Measurements from ENCODE around the gene ASB4.
"Not testable (repeated sequence)": the region's sequence is repeated elsewhere in the genome, so short reads cannot be mapped to it uniquely, and the experiment has no call there.

ASB4 gene

GRCh38 chr7:95485391-95486123 is at the start of gene ASB4:
ASB4 (plus strand) TSS chr7:95485943; CDS start chr7:95485972, 29 bp downstream.
- no peak within 1 kb of the TSS for H3K4me3 ChIP-seq (ENCODE audit: low read depth in 1 of 2, low read length in 2 of 2)
- no peak within 1 kb of the TSS for H3K27ac ChIP-seq (ENCODE audit: low read depth, low read length)
- no peaks in the 10 kb centered on the region for H3K9me3 ChIP-seq (ENCODE audit: control insufficient read depth in 1 of 2, low read length in 2 of 2)
- H3K36me3 ChIP-seq (ENCODE audit: control insufficient read depth in 1 of 2, insufficient read depth in 2 of 2, low read length in 2 of 2), result no peaks in the 10 kb centered on the region
- H3K9ac ChIP-seq (ENCODE audit: low read depth in 1 of 2, low read length in 2 of 2), result no peak within 1 kb of the TSS
- peaks cover 0 to 7% of the 10 kb centered on the region in 2 donors for H3K27me3 ChIP-seq (ENCODE audit: control insufficient read depth in 1 of 2, insufficient read depth in 2 of 2, low read length in 2 of 2)
- H3K4me1 ChIP-seq (ENCODE audit: control insufficient read depth in 1 of 2, insufficient read depth in 2 of 2, low read length in 2 of 2), result peaks cover 0 to 6% of the 10 kb centered on the region in 2 donors

GRCh38 chr7:95436407-95436806 is 49.3 kb upstream of the ASB4 start:
- H3K9ac ChIP-seq (ENCODE audit: low read depth in 1 of 2, low read length in 2 of 2), result no peak overlapping the region
- no peaks in the 10 kb centered on the region for H3K27me3 ChIP-seq (ENCODE audit: control insufficient read depth in 1 of 2, insufficient read depth in 2 of 2, low read length in 2 of 2)
- H3K36me3 ChIP-seq (ENCODE audit: control insufficient read depth in 1 of 2, insufficient read depth in 2 of 2, low read length in 2 of 2), result no peaks in the 10 kb centered on the region
- H3K9me3 ChIP-seq (ENCODE audit: control insufficient read depth in 1 of 2, low read length in 2 of 2), result no peaks in the 10 kb centered on the region
- no peak overlapping the region for H3K4me3 ChIP-seq (ENCODE audit: low read depth in 1 of 2, low read length in 2 of 2)
- peaks cover 9 to 20% of the 10 kb centered on the region in 2 donors for H3K4me1 ChIP-seq (ENCODE audit: control insufficient read depth in 1 of 2, insufficient read depth in 2 of 2, low read length in 2 of 2)
- no peak overlapping the region for H3K27ac ChIP-seq (ENCODE audit: low read depth, low read length)

GRCh38 chr7:95440394-95441038 is 45.2 kb upstream of the ASB4 start:
- no peak overlapping the region for H3K27ac ChIP-seq (ENCODE audit: low read depth, low read length)
- H3K9ac ChIP-seq (ENCODE audit: low read depth in 1 of 2, low read length in 2 of 2), result no peak overlapping the region
- H3K4me3 ChIP-seq (ENCODE audit: low read depth in 1 of 2, low read length in 2 of 2), result no peak overlapping the region
- H3K27me3 ChIP-seq (ENCODE audit: control insufficient read depth in 1 of 2, insufficient read depth in 2 of 2, low read length in 2 of 2), result no peaks in the 10 kb centered on the region
- H3K9me3 ChIP-seq (ENCODE audit: control insufficient read depth in 1 of 2, low read length in 2 of 2), result no peaks in the 10 kb centered on the region
- H3K4me1 ChIP-seq (ENCODE audit: control insufficient read depth in 1 of 2, insufficient read depth in 2 of 2, low read length in 2 of 2), result peaks cover 3 to 5% of the 10 kb centered on the region in 2 donors
- no peaks in the 10 kb centered on the region for H3K36me3 ChIP-seq (ENCODE audit: control insufficient read depth in 1 of 2, insufficient read depth in 2 of 2, low read length in 2 of 2)

- H3K9ac ChIP-seq (ENCODE audit: low read depth in 1 of 2, low read length in 2 of 2), result no peak overlapping the region
- H3K4me1 ChIP-seq (ENCODE audit: control insufficient read depth in 1 of 2, insufficient read depth in 2 of 2, low read length in 2 of 2), result peaks cover 3 to 4% of the 10 kb centered on the region in 2 donors
- no peaks in the 10 kb centered on the region for H3K36me3 ChIP-seq (ENCODE audit: control insufficient read depth in 1 of 2, insufficient read depth in 2 of 2, low read length in 2 of 2)
- H3K27me3 ChIP-seq (ENCODE audit: control insufficient read depth in 1 of 2, insufficient read depth in 2 of 2, low read length in 2 of 2), result no peaks in the 10 kb centered on the region
- no peak overlapping the region for H3K27ac ChIP-seq (ENCODE audit: low read depth, low read length)
- no peak overlapping the region for H3K4me3 ChIP-seq (ENCODE audit: low read depth in 1 of 2, low read length in 2 of 2)
- H3K9me3 ChIP-seq (ENCODE audit: control insufficient read depth in 1 of 2, low read length in 2 of 2), result no peaks in the 10 kb centered on the region
Measured at GRCh38 chr7:95441042-95441823, 44.5 kb upstream of the ASB4 start.

- no peak overlapping the region for H3K27ac ChIP-seq (ENCODE audit: low read depth, low read length)
- peaks cover 2 to 3% of the 10 kb centered on the region in 2 donors for H3K4me1 ChIP-seq (ENCODE audit: control insufficient read depth in 1 of 2, insufficient read depth in 2 of 2, low read length in 2 of 2)
- H3K27me3 ChIP-seq (ENCODE audit: control insufficient read depth in 1 of 2, insufficient read depth in 2 of 2, low read length in 2 of 2), result no peaks in the 10 kb centered on the region
- H3K9me3 ChIP-seq (ENCODE audit: control insufficient read depth in 1 of 2, low read length in 2 of 2), result no peaks in the 10 kb centered on the region
- H3K36me3 ChIP-seq (ENCODE audit: control insufficient read depth in 1 of 2, insufficient read depth in 2 of 2, low read length in 2 of 2), result no peaks in the 10 kb centered on the region
- no peak overlapping the region for H3K9ac ChIP-seq (ENCODE audit: low read depth in 1 of 2, low read length in 2 of 2)
- no peak overlapping the region for H3K4me3 ChIP-seq (ENCODE audit: low read depth in 1 of 2, low read length in 2 of 2)
Measured at GRCh38 chr7:95444796-95445195, 40.9 kb upstream of the ASB4 start.

GRCh38 chr7:95446618-95447017 is 39.1 kb upstream of the ASB4 start:
- no peaks in the 10 kb centered on the region for H3K36me3 ChIP-seq (ENCODE audit: control insufficient read depth in 1 of 2, insufficient read depth in 2 of 2, low read length in 2 of 2)
- H3K4me1 ChIP-seq (ENCODE audit: control insufficient read depth in 1 of 2, insufficient read depth in 2 of 2, low read length in 2 of 2), result no peaks in the 10 kb centered on the region
- no peaks in the 10 kb centered on the region for H3K27me3 ChIP-seq (ENCODE audit: control insufficient read depth in 1 of 2, insufficient read depth in 2 of 2, low read length in 2 of 2)
- H3K9ac ChIP-seq (ENCODE audit: low read depth in 1 of 2, low read length in 2 of 2), result no peak overlapping the region
- H3K9me3 ChIP-seq (ENCODE audit: control insufficient read depth in 1 of 2, low read length in 2 of 2), result no peaks in the 10 kb centered on the region
- no peak overlapping the region for H3K4me3 ChIP-seq (ENCODE audit: low read depth in 1 of 2, low read length in 2 of 2)
- H3K27ac ChIP-seq (ENCODE audit: low read depth, low read length), result no peak overlapping the region

- H3K27ac ChIP-seq (ENCODE audit: low read depth, low read length), result no peak overlapping the region
- H3K9ac ChIP-seq (ENCODE audit: low read depth in 1 of 2, low read length in 2 of 2), result no peak overlapping the region
- no peaks in the 10 kb centered on the region for H3K36me3 ChIP-seq (ENCODE audit: control insufficient read depth in 1 of 2, insufficient read depth in 2 of 2, low read length in 2 of 2)
- no peaks in the 10 kb centered on the region for H3K27me3 ChIP-seq (ENCODE audit: control insufficient read depth in 1 of 2, insufficient read depth in 2 of 2, low read length in 2 of 2)
- no peak overlapping the region for H3K4me3 ChIP-seq (ENCODE audit: low read depth in 1 of 2, low read length in 2 of 2)
- H3K4me1 ChIP-seq (ENCODE audit: control insufficient read depth in 1 of 2, insufficient read depth in 2 of 2, low read length in 2 of 2), result no peaks in the 10 kb centered on the region
- H3K9me3 ChIP-seq (ENCODE audit: control insufficient read depth in 1 of 2, low read length in 2 of 2), result no peaks in the 10 kb centered on the region
Measured at GRCh38 chr7:95454438-95455045, 31.2 kb upstream of the ASB4 start.

GRCh38 chr7:95457947-95458346 is 27.8 kb upstream of the ASB4 start:
- H3K27ac ChIP-seq (ENCODE audit: low read depth, low read length), result no peak overlapping the region
- H3K4me1 ChIP-seq (ENCODE audit: control insufficient read depth in 1 of 2, insufficient read depth in 2 of 2, low read length in 2 of 2), result no peaks in the 10 kb centered on the region
- H3K36me3 ChIP-seq (ENCODE audit: control insufficient read depth in 1 of 2, insufficient read depth in 2 of 2, low read length in 2 of 2), result no peaks in the 10 kb centered on the region
- no peaks in the 10 kb centered on the region for H3K27me3 ChIP-seq (ENCODE audit: control insufficient read depth in 1 of 2, insufficient read depth in 2 of 2, low read length in 2 of 2)
- no peak overlapping the region for H3K9ac ChIP-seq (ENCODE audit: low read depth in 1 of 2, low read length in 2 of 2)
- peaks cover 0 to 5% of the 10 kb centered on the region in 2 donors for H3K9me3 ChIP-seq (ENCODE audit: control insufficient read depth in 1 of 2, low read length in 2 of 2)
- no peak overlapping the region for H3K4me3 ChIP-seq (ENCODE audit: low read depth in 1 of 2, low read length in 2 of 2)

GRCh38 chr7:95460653-95461052 is 25.1 kb upstream of the ASB4 start:
- not testable (repeated sequence) for H3K4me1 ChIP-seq (ENCODE audit: control insufficient read depth in 1 of 2, insufficient read depth in 2 of 2, low read length in 2 of 2); H3K9ac ChIP-seq (ENCODE audit: low read depth in 1 of 2, low read length in 2 of 2); H3K27me3 ChIP-seq (ENCODE audit: control insufficient read depth in 1 of 2, insufficient read depth in 2 of 2, low read length in 2 of 2); H3K9me3 ChIP-seq (ENCODE audit: control insufficient read depth in 1 of 2, low read length in 2 of 2); H3K27ac ChIP-seq (ENCODE audit: low read depth, low read length); H3K4me3 ChIP-seq (ENCODE audit: low read depth in 1 of 2, low read length in 2 of 2); H3K36me3 ChIP-seq (ENCODE audit: control insufficient read depth in 1 of 2, insufficient read depth in 2 of 2, low read length in 2 of 2)
